Measurements from ENCODE around the gene MYOG. TPM values are rescaled to one million over a fixed set of nuclear protein-coding genes. Genes with fewer than 3 reads are reported as not detected.

MYOG gene
- total and polyA plus RNA-seq, 2 donors (not counting 1 experiment from before 2014, with no cell fraction given): not detected

- H3K4me3 Mint-ChIP-seq: no peak overlapping the region
- no peak overlapping the region for H3K27ac Mint-ChIP-seq
- ChIA-PET CTCF (interaction anchor here (1.3 kb wide), 1 partner anchor 10 kb away, joined by 4 read pairs; no protein-coding TSS in a partner anchor), POLR2A (no interaction called here)
- no peaks in the 10 kb centered on the region for H3K9me3 Mint-ChIP-seq (ENCODE audit: insufficient read depth)
- TF ChIP-seq EZH2 (IDR thresholded peaks at IDR 0.05; ENCODE audit: borderline replicate concordance, insufficient read depth, low read depth, low read length, poor library complexity, severe bottlenecking): no peak
- TF ChIP-seq, protein P1, sequence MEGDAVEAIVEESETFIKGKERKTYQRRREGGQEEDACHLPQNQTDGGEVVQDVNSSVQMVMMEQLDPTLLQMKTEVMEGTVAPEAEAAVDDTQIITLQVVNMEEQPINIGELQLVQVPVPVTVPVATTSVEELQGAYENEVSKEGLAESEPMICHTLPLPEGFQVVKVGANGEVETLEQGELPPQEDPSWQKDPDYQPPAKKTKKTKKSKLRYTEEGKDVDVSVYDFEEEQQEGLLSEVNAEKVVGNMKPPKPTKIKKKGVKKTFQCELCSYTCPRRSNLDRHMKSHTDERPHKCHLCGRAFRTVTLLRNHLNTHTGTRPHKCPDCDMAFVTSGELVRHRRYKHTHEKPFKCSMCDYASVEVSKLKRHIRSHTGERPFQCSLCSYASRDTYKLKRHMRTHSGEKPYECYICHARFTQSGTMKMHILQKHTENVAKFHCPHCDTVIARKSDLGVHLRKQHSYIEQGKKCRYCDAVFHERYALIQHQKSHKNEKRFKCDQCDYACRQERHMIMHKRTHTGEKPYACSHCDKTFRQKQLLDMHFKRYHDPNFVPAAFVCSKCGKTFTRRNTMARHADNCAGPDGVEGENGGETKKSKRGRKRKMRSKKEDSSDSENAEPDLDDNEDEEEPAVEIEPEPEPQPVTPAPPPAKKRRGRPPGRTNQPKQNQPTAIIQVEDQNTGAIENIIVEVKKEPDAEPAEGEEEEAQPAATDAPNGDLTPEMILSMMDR (IDR thresholded peaks at IDR 0.05): no peak
- DNase-seq (no peak), ATAC-seq (ENCODE audit: low read depth) (no peak)
- Histone ChIP-seq H3K4me3 (ENCODE audit: control extremely low read depth in 1 of 5, extremely low read depth in 1 of 5, insufficient read depth in 1 of 5, low read depth in 2 of 5, low read length in 4 of 5) (no peak overlapping the region), H3K27ac (ENCODE audit: low read length in 2 of 2) (no peak overlapping the region), H3K4me1 (ENCODE audit: control insufficient read depth in 2 of 2, insufficient read depth in 2 of 2, low read length in 2 of 2) (peaks cover 7 to 9% of the 10 kb centered on the region in 2 donors), H3K79me2 (ENCODE audit: control insufficient read depth, insufficient read depth, low read length) (no peaks in the 10 kb centered on the region), H3K36me3 (replicated peaks in 1 of 2; ENCODE audit: control extremely low read depth in 1 of 2, control insufficient read depth in 1 of 2, extremely low read depth in 1 of 2, insufficient read depth in 2 of 2, low read length in 1 of 2) (no peaks in the 10 kb centered on the region), H3K27me3 (replicated peaks in 1 of 4; ENCODE audit: control extremely low read depth in 1 of 4, control insufficient read depth in 3 of 4, insufficient read depth in 4 of 4, low read length in 3 of 4) (no peaks in the 10 kb centered on the region), H3K9me3 (ENCODE audit: control extremely low read depth in 1 of 3, control insufficient read depth in 2 of 3, insufficient read depth in 1 of 3, low read length in 2 of 3) (no peaks in the 10 kb centered on the region), H4K20me1 (ENCODE audit: control insufficient read depth, insufficient read depth, low read length, poor library complexity, severe bottlenecking) (no peaks in the 10 kb centered on the region), H3K4me2 (replicated peaks; ENCODE audit: low read depth, low read length, poor library complexity, severe bottlenecking) (no peak overlapping the region), H3K9ac (ENCODE audit: low read length) (no peak overlapping the region), H2AFZ (ENCODE audit: insufficient read depth, low read depth, low read length, poor library complexity, severe bottlenecking) (no peak overlapping the region)
- H3K4me1 Mint-ChIP-seq: peaks cover 12% of the 10 kb centered on the region
- intact Hi-C loops (cut with micrococcal nuclease): no loop called here
- WGBS (ENCODE audit: insufficient coverage): 96% methylated on average over 5 of the region's 7 CpGs
- peaks cover 12% of the 10 kb centered on the region for H3K27me3 Mint-ChIP-seq
These were observed 20.6 kb downstream of the MYOG start for GRCh38 chr1:203065191-203065590.

DNA sequence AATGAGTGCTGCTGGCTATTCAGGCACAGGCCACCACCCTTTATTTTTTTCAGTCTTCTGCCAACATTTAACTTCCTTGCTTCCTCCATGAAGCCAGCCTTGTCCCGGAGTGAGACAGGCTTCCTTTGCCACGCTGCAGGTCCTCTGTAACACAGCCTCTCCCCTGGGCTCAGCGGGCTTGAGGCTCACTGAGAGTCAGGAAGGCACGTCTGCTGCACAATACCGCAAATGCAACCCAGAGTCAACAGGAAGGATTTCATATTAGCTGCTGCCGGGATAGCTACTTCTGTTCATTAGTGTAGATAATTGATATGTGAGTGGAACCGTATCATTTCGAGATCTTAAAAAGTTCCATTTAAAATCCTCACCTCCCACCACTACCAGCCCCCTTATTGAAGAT is 22.5 kb downstream of the MYOG start:
- no peak overlapping the region for H3K4me3 Mint-ChIP-seq
- DNase-seq (no peak), ATAC-seq (ENCODE audit: low read depth) (no peak)
- peaks cover 12% of the 10 kb centered on the region for H3K27me3 Mint-ChIP-seq
- H3K9ac ChIP-seq (ENCODE audit: low read length): no peak overlapping the region
- no peaks in the 10 kb centered on the region for H3K9me3 ChIP-seq (ENCODE audit: control extremely low read depth in 1 of 3, control insufficient read depth in 2 of 3, insufficient read depth in 1 of 3, low read length in 2 of 3)
- no peak overlapping the region for H3K27ac ChIP-seq (ENCODE audit: low read length in 2 of 2)
- ChIA-PET CTCF (no interaction called here), POLR2A (no interaction called here)
- no peaks in the 10 kb centered on the region for H3K27me3 ChIP-seq (replicated peaks in 1 of 4; ENCODE audit: control extremely low read depth in 1 of 4, control insufficient read depth in 3 of 4, insufficient read depth in 4 of 4, low read length in 3 of 4)
- no peak overlapping the region for H3K4me2 ChIP-seq (replicated peaks; ENCODE audit: low read depth, low read length, poor library complexity, severe bottlenecking)
- H2AFZ ChIP-seq (ENCODE audit: insufficient read depth, low read depth, low read length, poor library complexity, severe bottlenecking): no peak overlapping the region
- no peaks in the 10 kb centered on the region for H3K4me1 ChIP-seq (ENCODE audit: control insufficient read depth in 2 of 2, insufficient read depth in 2 of 2, low read length in 2 of 2)
- H3K4me3 ChIP-seq (ENCODE audit: control extremely low read depth in 1 of 5, extremely low read depth in 1 of 5, insufficient read depth in 1 of 5, low read depth in 2 of 5, low read length in 4 of 5): no peak overlapping the region
- no peaks in the 10 kb centered on the region for H3K36me3 ChIP-seq (replicated peaks in 1 of 2; ENCODE audit: control extremely low read depth in 1 of 2, control insufficient read depth in 1 of 2, extremely low read depth in 1 of 2, insufficient read depth in 2 of 2, low read length in 1 of 2)
- no peaks in the 10 kb centered on the region for H4K20me1 ChIP-seq (ENCODE audit: control insufficient read depth, insufficient read depth, low read length, poor library complexity, severe bottlenecking)
- H3K27ac Mint-ChIP-seq: no peak overlapping the region
- TF ChIP-seq, protein P1 (IDR thresholded peaks at IDR 0.05): no peak
- TF ChIP-seq EZH2 (IDR thresholded peaks at IDR 0.05; ENCODE audit: borderline replicate concordance, insufficient read depth, low read depth, low read length, poor library complexity, severe bottlenecking): no peak
- WGBS (ENCODE audit: insufficient coverage): 42% methylated on average over 3 of the region's 8 CpGs
- no peaks in the 10 kb centered on the region for H3K9me3 Mint-ChIP-seq (ENCODE audit: insufficient read depth)
- no peaks in the 10 kb centered on the region for H3K79me2 ChIP-seq (ENCODE audit: control insufficient read depth, insufficient read depth, low read length)
- H3K4me1 Mint-ChIP-seq: no peaks in the 10 kb centered on the region
- intact Hi-C loops (cut with micrococcal nuclease): no loop called here
